ENCODE results near the gene PKP3.
"Not testable (repeated sequence)": the region's sequence is repeated elsewhere in the genome, so short reads cannot be mapped to it uniquely, and the experiment has no call there.

The PKP3 gene

GRCh38 chr11:408154-409007 lies 14.4 kb downstream of the PKP3 start:
- no peak for DNase-seq (ENCODE audit: low read depth in 2 of 3, low spot score in 1 of 3)

- DNase-seq (ENCODE audit: low read depth in 2 of 3, low spot score in 1 of 3) = no peak
Observed at GRCh38 chr11:409008-409599, 15.1 kb downstream of the PKP3 start.

GRCh38 chr11:409600-410483 lies 15.8 kb downstream of the PKP3 start:
- no peak for DNase-seq (ENCODE audit: low read depth in 2 of 3, low spot score in 1 of 3)

- not testable (repeated sequence) for DNase-seq (ENCODE audit: low read depth in 2 of 3, low spot score in 1 of 3)
Observed at GRCh38 chr11:410711-411110, 16.7 kb downstream of the PKP3 start.

- DNase-seq (ENCODE audit: low read depth in 2 of 3, low spot score in 1 of 3) = not testable (repeated sequence)
Observed at GRCh38 chr11:411520-411919, 17.5 kb downstream of the PKP3 start.

GRCh38 chr11:412641-413119 lies 18.7 kb downstream of the PKP3 start:
- DNase-seq (ENCODE audit: low read depth in 2 of 3, low spot score in 1 of 3) = no peak

GRCh38 chr11:413120-414081 lies 19.4 kb downstream of the PKP3 start:
- DNase-seq (ENCODE audit: low read depth in 2 of 3, low spot score in 1 of 3) = no peak

GRCh38 chr11:414318-414857 lies 20.4 kb downstream of the PKP3 start:
- no peak for DNase-seq (ENCODE audit: low read depth in 2 of 3, low spot score in 1 of 3)

- no peak for DNase-seq (ENCODE audit: low read depth in 2 of 3, low spot score in 1 of 3)
Observed at GRCh38 chr11:415640-416041, 21.6 kb downstream of the PKP3 start.

GRCh38 chr11:416051-416756 lies 22.2 kb downstream of the PKP3 start:
- DNase-seq (ENCODE audit: low read depth in 2 of 3, low spot score in 1 of 3) = no peak

GRCh38 chr11:416757-417621 lies 23.0 kb downstream of the PKP3 start:
- DNase-seq (ENCODE audit: low read depth in 2 of 3, low spot score in 1 of 3) = peak in 1 of 3 donors; percentile 33

- no peak for DNase-seq (ENCODE audit: low read depth in 2 of 3, low spot score in 1 of 3)
Observed at GRCh38 chr11:417652-418342, 23.8 kb downstream of the PKP3 start.

- DNase-seq (ENCODE audit: low read depth in 2 of 3, low spot score in 1 of 3) = no peak
Observed at GRCh38 chr11:418343-419247, 24.6 kb downstream of the PKP3 start.

GRCh38 chr11:419248-420005 lies 25.4 kb downstream of the PKP3 start:
- no peak for DNase-seq (ENCODE audit: low read depth in 2 of 3, low spot score in 1 of 3)

GRCh38 chr11:420054-420910 lies 26.3 kb downstream of the PKP3 start:
- DNase-seq (ENCODE audit: low read depth in 2 of 3, low spot score in 1 of 3) = no peak
